Uterus (tissue), 4 donors: ENCODE results near the gene ACE. TPM values are rescaled to one million over a fixed set of nuclear protein-coding genes. Genes with fewer than 3 reads are reported as not detected.

Experiments used
- DNase-seq, 2 donors: peaks; one replicate each; pipeline ENCODE4 v3.0.0-alpha.2; 2019 to 2020
- H3K27ac ChIP-seq, 2 donors: fragments of 200-600 bp; sonication (generic); 1 replicate in 1 of 2; 2 replicates in 1 of 2; pipeline ENCODE4 v1.5.1; 2016 to 2018
- H3K27me3 ChIP-seq, 2 donors: fragments of 200-600 bp; sonication (generic); one replicate each; pipeline ENCODE4 v1.5.1; 2018 to 2019; ENCODE audit warnings: control low read depth in 1 of 2
- H3K36me3 ChIP-seq, 2 donors: fragments of 200-600 bp; sonication (generic); one replicate each; pipeline ENCODE4 v1.5.1; 2019; ENCODE audit warnings: control low read depth in 1 of 2
- H3K4me1 ChIP-seq, 2 donors: fragments of 200-600 bp; sonication (generic); one replicate each; pipeline ENCODE4 v1.5.1; 2018 to 2019; ENCODE audit warnings: control low read depth in 1 of 2
- H3K4me3 ChIP-seq, 2 donors: fragments of 200-600 bp; sonication (generic); 1 replicate in 1 of 2; 2 replicates in 1 of 2; pipeline ENCODE4 v1.5.1; 2018 to 2019; ENCODE audit warnings: mild to moderate bottlenecking in 1 of 2
- H3K9me3 ChIP-seq, 2 donors: fragments of 200-600 bp; sonication (generic); one replicate each; pipeline ENCODE4 v1.5.1; 2019; ENCODE audit warnings: control low read depth in 1 of 2
- POLR2A ChIP-seq, 2 donors: fragments of 450-650 bp; IDR thresholded peaks; one replicate each; pipeline ENCODE4 v1.6.1; 2016; ENCODE audit warnings: antibody characterized with exemption in 2 of 2, mild to moderate bottlenecking in 1 of 2, moderate library complexity in 1 of 2
- intact Hi-C: fragments of 100-400 bp; cut with DNase I; formaldehyde crosslinking; loops from one replicate; pipeline ENCODE4 v1.15.1; 2023; ENCODE audit warnings: low total_unique reads
- total RNA-seq, 4 donors: library from RNA; depleted of rRNA in 3 of 4; stranded (reverse); fragments of >200 nt in 3 of 4; gene quantifications; one replicate each; pipeline versions ENCODE4 v1.1.0 to v1.2.4, GENCODE V29; 2014 to 2023
- TF ChIP-seq, protein P1 (sequence below), 4 experiments: fragments of 200-600 bp in 2 of 4; fragments of 450-650 bp in 2 of 4; sonication (generic) in 2 of 4; IDR thresholded peaks; one replicate each; pipeline ENCODE4 v1.5.1; 2016 to 2019; ENCODE audit warnings: antibody characterized with exemption in 4 of 4, mild to moderate bottlenecking in 2 of 4, moderate library complexity in 1 of 4
- donor health status: DM: yes; HTN: yes; CAD: no.

Gene ACE
- total RNA-seq, 4 donors from 2014 or later, result 0.77 to 27.4 (median 7.9) TPM; not detected in 1

DNA sequence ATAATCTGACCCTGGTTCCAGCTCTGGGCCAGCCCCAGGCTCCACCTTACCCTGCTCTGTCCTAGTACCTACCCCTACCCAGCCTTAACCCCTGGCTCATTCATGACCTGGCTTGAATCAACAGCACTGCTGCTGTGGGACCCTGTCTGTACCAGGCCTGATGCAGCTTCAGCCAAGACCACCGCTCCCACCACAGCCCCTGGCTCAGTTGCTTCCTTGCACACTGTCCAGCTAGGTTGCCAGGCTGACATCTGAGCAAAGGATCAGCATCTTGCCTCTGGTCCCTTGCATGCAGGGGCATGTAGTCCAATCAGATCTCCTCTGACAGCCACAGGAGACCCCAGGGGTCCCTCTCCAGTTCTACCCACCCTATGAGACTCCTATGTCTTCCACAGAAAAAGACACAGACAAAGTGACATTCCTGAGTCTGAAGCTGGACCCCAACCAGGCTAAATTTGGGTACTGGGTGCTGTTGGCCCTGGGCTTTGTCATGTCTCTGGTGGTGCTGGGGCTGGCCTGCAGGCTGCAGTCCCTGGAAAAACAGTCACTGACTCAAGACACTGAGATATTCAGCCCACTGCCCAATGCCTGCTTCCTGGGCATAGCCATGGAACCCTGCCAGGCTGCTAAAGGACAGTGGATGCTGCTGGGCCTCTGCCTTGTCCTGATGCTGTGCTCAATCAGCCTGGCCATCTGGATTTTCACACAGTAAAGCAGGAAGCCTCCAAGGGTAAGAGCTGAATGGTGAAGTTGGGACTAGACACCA, 42.4 kb downstream of the ACE start:
- no peak for DNase-seq
- intact Hi-C loops, result no loop called here
- no peaks in the 10 kb centered on the region for H3K4me1 ChIP-seq
- no peak overlapping the region for H3K4me3 ChIP-seq
- no peak overlapping the region for H3K27ac ChIP-seq
- H3K27me3 ChIP-seq, result no peaks in the 10 kb centered on the region
- no peak for TF ChIP-seq POLR2A (IDR thresholded peaks at IDR 0.05)
- TF ChIP-seq, protein P1, sequence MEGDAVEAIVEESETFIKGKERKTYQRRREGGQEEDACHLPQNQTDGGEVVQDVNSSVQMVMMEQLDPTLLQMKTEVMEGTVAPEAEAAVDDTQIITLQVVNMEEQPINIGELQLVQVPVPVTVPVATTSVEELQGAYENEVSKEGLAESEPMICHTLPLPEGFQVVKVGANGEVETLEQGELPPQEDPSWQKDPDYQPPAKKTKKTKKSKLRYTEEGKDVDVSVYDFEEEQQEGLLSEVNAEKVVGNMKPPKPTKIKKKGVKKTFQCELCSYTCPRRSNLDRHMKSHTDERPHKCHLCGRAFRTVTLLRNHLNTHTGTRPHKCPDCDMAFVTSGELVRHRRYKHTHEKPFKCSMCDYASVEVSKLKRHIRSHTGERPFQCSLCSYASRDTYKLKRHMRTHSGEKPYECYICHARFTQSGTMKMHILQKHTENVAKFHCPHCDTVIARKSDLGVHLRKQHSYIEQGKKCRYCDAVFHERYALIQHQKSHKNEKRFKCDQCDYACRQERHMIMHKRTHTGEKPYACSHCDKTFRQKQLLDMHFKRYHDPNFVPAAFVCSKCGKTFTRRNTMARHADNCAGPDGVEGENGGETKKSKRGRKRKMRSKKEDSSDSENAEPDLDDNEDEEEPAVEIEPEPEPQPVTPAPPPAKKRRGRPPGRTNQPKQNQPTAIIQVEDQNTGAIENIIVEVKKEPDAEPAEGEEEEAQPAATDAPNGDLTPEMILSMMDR (IDR thresholded peaks at IDR 0.05), result no peak
- H3K9me3 ChIP-seq, result no peaks in the 10 kb centered on the region
- no peaks in the 10 kb centered on the region for H3K36me3 ChIP-seq

- Histone ChIP-seq H3K4me1 (no peaks in the 10 kb centered on the region), H3K4me3 (no peak overlapping the region), H3K36me3 (no peaks in the 10 kb centered on the region), H3K27ac (no peak overlapping the region), H3K27me3 (no peaks in the 10 kb centered on the region), H3K9me3 (no peaks in the 10 kb centered on the region)
- TF ChIP-seq POLR2A (IDR thresholded peaks at IDR 0.05), result no peak
- no peak for DNase-seq
- intact Hi-C loops, result no loop called here
Measured at GRCh38 chr17:63519972-63520882, 43.4 kb downstream of the ACE start.

DNA sequence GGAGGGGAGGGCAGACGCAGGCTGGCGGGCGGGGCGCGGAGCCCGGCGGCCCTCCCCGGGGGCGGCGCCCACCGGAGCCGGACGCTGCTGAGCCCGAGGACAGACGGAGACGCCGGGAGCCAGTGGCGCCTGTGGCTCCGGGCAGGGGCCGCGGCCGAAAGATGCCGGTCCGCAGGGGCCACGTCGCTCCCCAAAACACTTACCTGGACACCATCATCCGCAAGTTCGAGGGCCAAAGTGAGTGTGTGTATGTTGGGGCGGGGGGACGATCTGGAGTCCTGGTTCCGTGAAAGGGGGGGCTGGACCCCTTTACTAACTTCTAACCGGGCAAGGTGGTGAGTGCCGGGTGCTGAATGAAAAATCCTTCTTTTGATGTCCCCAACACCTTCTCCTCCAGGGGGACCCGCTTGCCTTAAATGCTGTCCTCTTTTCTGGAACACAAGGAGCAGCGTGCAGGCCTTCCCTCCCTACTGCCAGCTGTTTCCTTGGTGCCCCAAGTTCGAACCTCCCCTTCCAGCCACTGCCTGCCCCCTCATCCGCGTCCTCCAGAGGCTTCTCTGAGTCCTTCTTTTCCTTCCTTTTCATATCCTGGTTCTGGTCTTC, 46.5 kb downstream of the ACE start, which contains the start of gene KCNH6:
Gene KCNH6, plus strand, starts transcription at position 106 of the 603 bp plus-strand sequence. Its CDS starts 56 bp downstream, at position 162.
- TF ChIP-seq POLR2A (IDR thresholded peaks at IDR 0.05), result no peak
- TF ChIP-seq, protein P1 (IDR thresholded peaks at IDR 0.05), result no peak
- no peaks in the 10 kb centered on the region for H3K4me1 ChIP-seq
- H3K27me3 ChIP-seq, result no peaks in the 10 kb centered on the region
- H3K9me3 ChIP-seq, result no peaks in the 10 kb centered on the region
- H3K27ac ChIP-seq, result no peak within 1 kb of the TSS
- no peak within 1 kb of the TSS for H3K4me3 ChIP-seq
- no peak for DNase-seq
- no peaks in the 10 kb centered on the region for H3K36me3 ChIP-seq
- intact Hi-C loops, result no loop called here

DNA sequence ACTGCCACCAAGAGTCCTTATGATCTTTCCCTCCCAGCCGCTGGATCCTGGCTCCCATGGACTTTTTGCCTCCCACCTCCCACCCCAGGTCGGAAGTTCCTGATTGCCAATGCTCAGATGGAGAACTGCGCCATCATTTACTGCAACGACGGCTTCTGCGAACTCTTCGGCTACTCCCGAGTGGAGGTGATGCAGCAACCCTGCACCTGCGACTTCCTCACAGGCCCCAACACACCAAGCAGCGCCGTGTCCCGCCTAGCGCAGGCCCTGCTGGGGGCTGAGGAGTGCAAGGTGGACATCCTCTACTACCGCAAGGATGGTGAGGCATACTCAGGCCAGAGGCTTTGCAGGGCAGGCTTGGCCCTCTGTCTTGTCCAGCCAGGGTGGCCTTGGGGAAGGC, 47.2 kb downstream of the ACE start:
- intact Hi-C loops, result no loop called here
- H3K27me3 ChIP-seq, result no peaks in the 10 kb centered on the region
- no peak overlapping the region for H3K27ac ChIP-seq
- H3K4me3 ChIP-seq, result no peak overlapping the region
- H3K9me3 ChIP-seq, result no peaks in the 10 kb centered on the region
- no peaks in the 10 kb centered on the region for H3K4me1 ChIP-seq
- H3K36me3 ChIP-seq, result no peaks in the 10 kb centered on the region
- no peak for TF ChIP-seq POLR2A (IDR thresholded peaks at IDR 0.05)
- TF ChIP-seq, protein P1 (IDR thresholded peaks at IDR 0.05), result no peak
- no peak for DNase-seq

GRCh38 chr17:63525190-63525946, 48.5 kb downstream of the ACE start:
- no peak overlapping the region for H3K27ac ChIP-seq
- DNase-seq, result no peak
- intact Hi-C loops, result no loop called here
- H3K36me3 ChIP-seq, result no peaks in the 10 kb centered on the region
- no peak for TF ChIP-seq POLR2A (IDR thresholded peaks at IDR 0.05)
- TF ChIP-seq, protein P1 (IDR thresholded peaks at IDR 0.05), result no peak
- no peaks in the 10 kb centered on the region for H3K4me1 ChIP-seq
- H3K4me3 ChIP-seq, result no peak overlapping the region
- no peaks in the 10 kb centered on the region for H3K27me3 ChIP-seq
- no peaks in the 10 kb centered on the region for H3K9me3 ChIP-seq
